Measurements from ENCODE around the gene NTN1.

- TF ChIP-seq, protein P1, sequence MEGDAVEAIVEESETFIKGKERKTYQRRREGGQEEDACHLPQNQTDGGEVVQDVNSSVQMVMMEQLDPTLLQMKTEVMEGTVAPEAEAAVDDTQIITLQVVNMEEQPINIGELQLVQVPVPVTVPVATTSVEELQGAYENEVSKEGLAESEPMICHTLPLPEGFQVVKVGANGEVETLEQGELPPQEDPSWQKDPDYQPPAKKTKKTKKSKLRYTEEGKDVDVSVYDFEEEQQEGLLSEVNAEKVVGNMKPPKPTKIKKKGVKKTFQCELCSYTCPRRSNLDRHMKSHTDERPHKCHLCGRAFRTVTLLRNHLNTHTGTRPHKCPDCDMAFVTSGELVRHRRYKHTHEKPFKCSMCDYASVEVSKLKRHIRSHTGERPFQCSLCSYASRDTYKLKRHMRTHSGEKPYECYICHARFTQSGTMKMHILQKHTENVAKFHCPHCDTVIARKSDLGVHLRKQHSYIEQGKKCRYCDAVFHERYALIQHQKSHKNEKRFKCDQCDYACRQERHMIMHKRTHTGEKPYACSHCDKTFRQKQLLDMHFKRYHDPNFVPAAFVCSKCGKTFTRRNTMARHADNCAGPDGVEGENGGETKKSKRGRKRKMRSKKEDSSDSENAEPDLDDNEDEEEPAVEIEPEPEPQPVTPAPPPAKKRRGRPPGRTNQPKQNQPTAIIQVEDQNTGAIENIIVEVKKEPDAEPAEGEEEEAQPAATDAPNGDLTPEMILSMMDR (IDR thresholded peaks at IDR 0.05 in 2 of 3, conservative IDR thresholded peaks at IDR 0.05 in 1 of 3; ENCODE audit: borderline replicate concordance in 1 of 3, insufficient read depth in 1 of 3, low read depth in 2 of 3, low read length in 2 of 3): no peak
- TF ChIP-seq POLR2A (IDR thresholded peaks at IDR 0.05; ENCODE audit: borderline replicate concordance, extremely low read depth, insufficient read depth, insufficient read length) (no peak), POLR2AphosphoS5 (IDR thresholded peaks at IDR 0.05; ENCODE audit: low read depth, low read length) (no peak)
- TF ChIP-seq, protein P2, sequence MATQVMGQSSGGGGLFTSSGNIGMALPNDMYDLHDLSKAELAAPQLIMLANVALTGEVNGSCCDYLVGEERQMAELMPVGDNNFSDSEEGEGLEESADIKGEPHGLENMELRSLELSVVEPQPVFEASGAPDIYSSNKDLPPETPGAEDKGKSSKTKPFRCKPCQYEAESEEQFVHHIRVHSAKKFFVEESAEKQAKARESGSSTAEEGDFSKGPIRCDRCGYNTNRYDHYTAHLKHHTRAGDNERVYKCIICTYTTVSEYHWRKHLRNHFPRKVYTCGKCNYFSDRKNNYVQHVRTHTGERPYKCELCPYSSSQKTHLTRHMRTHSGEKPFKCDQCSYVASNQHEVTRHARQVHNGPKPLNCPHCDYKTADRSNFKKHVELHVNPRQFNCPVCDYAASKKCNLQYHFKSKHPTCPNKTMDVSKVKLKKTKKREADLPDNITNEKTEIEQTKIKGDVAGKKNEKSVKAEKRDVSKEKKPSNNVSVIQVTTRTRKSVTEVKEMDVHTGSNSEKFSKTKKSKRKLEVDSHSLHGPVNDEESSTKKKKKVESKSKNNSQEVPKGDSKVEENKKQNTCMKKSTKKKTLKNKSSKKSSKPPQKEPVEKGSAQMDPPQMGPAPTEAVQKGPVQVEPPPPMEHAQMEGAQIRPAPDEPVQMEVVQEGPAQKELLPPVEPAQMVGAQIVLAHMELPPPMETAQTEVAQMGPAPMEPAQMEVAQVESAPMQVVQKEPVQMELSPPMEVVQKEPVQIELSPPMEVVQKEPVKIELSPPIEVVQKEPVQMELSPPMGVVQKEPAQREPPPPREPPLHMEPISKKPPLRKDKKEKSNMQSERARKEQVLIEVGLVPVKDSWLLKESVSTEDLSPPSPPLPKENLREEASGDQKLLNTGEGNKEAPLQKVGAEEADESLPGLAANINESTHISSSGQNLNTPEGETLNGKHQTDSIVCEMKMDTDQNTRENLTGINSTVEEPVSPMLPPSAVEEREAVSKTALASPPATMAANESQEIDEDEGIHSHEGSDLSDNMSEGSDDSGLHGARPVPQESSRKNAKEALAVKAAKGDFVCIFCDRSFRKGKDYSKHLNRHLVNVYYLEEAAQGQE (IDR thresholded peaks at IDR 0.05; ENCODE audit: low read depth): no peak
These were observed 16.4 kb upstream of the NTN1 start for GRCh38 chr17:9004961-9005285.

All from HCT116 (cell line).